Measurements from ENCODE around the gene WRAP73. TPM values are rescaled to one million over a fixed set of nuclear protein-coding genes. Genes with fewer than 3 reads are reported as not detected.

WRAP73 gene
- total RNA-seq, 4 donors from 2014 or later: 19.7 to 30.4 (median 25.5) TPM

GRCh38 chr1:3659093-3659492, 9.2 kb upstream of the WRAP73 start:
- no peak for DNase-seq
- Histone ChIP-seq H3K36me3 (no peaks in the 10 kb centered on the region), H3K9me3 (no peaks in the 10 kb centered on the region), H3K27me3 (peaks cover 69% of the 10 kb centered on the region), H3K27ac (no peak overlapping the region), H3K4me3 (no peak overlapping the region), H3K4me1 (no peaks in the 10 kb centered on the region)
- intact Hi-C loops (cut with DNase I; ENCODE audit: low total_unique reads) (no loop called here), in situ Hi-C loops (cut with MboI; ENCODE audit: low pct_ligation_motif_present in 1 of 4, low pct_unique_long_range_greater_than_20kb in 1 of 4, low sequenced_read_pairs in 3 of 4) (no loop called here)
- WGBS, 2 donors (ENCODE audit: low coverage in 1 of 2): 83 to 90% methylated on average over 2 to 15 of the region's 15 CpGs
- no peak for TF ChIP-seq POLR2A (IDR thresholded peaks at IDR 0.05)
- TF ChIP-seq EP300 (IDR thresholded peaks at IDR 0.05; ENCODE audit: low read depth): no peak
- no peak for TF ChIP-seq CTCF (IDR thresholded peaks at IDR 0.05)
- no peak for TF ChIP-seq POLR2AphosphoS5 (IDR thresholded peaks at IDR 0.05)

GRCh38 chr1:3658231-3658615, 8.3 kb upstream of the WRAP73 start:
- WGBS, 2 donors (ENCODE audit: low coverage in 1 of 2): 23 to 60% methylated on average over 5 to 14 of the region's 14 CpGs
- Histone ChIP-seq H3K4me1 (no peaks in the 10 kb centered on the region), H3K27me3 (peaks cover 69% of the 10 kb centered on the region), H3K9me3 (no peaks in the 10 kb centered on the region), H3K27ac (no peak overlapping the region), H3K36me3 (no peaks in the 10 kb centered on the region), H3K4me3 (no peak overlapping the region)
- intact Hi-C loops (cut with DNase I; ENCODE audit: low total_unique reads): no loop called here
- TF ChIP-seq EP300 (IDR thresholded peaks at IDR 0.05; ENCODE audit: low read depth) (no peak), POLR2AphosphoS5 (IDR thresholded peaks at IDR 0.05) (no peak), CTCF (IDR thresholded peaks at IDR 0.05) (no peak), POLR2A (IDR thresholded peaks at IDR 0.05) (no peak)
- DNase-seq: no peak
- in situ Hi-C loops (cut with MboI; ENCODE audit: low pct_ligation_motif_present in 1 of 4, low pct_unique_long_range_greater_than_20kb in 1 of 4, low sequenced_read_pairs in 3 of 4): no loop called here

- in situ Hi-C loops (cut with MboI; ENCODE audit: low pct_ligation_motif_present in 1 of 4, low pct_unique_long_range_greater_than_20kb in 1 of 4, low sequenced_read_pairs in 3 of 4) (no loop called here), intact Hi-C loops (cut with DNase I; ENCODE audit: low total_unique reads) (no loop called here)
- H3K27ac ChIP-seq: no peak overlapping the region
- no peak overlapping the region for H3K4me3 ChIP-seq
- H3K9me3 ChIP-seq: no peaks in the 10 kb centered on the region
- DNase-seq: no peak
- WGBS, 2 donors (ENCODE audit: low coverage in 1 of 2): 64 to 70% methylated on average over 5 to 25 of the region's 26 CpGs
- H3K36me3 ChIP-seq: no peaks in the 10 kb centered on the region
- peaks cover 69% of the 10 kb centered on the region for H3K27me3 ChIP-seq
- TF ChIP-seq CTCF (IDR thresholded peaks at IDR 0.05) (no peak), POLR2AphosphoS5 (IDR thresholded peaks at IDR 0.05) (no peak), POLR2A (IDR thresholded peaks at IDR 0.05) (no peak), EP300 (IDR thresholded peaks at IDR 0.05; ENCODE audit: low read depth) (no peak)
- H3K4me1 ChIP-seq: peaks cover 0 to 5% (median 2%) of the 10 kb centered on the region in 4 donors
These were observed 7.8 kb upstream of the WRAP73 start for GRCh38 chr1:3657578-3658230.

GRCh38 chr1:3657096-3657475, 7.2 kb upstream of the WRAP73 start:
- in situ Hi-C loops (cut with MboI; ENCODE audit: low pct_ligation_motif_present in 1 of 4, low pct_unique_long_range_greater_than_20kb in 1 of 4, low sequenced_read_pairs in 3 of 4): no loop called here
- 68% methylated on average over 6 of the region's 6 CpGs; no CpG with 5 or more reads in 1 of the 2 donors for WGBS, 2 donors (ENCODE audit: low coverage in 1 of 2)

More at GRCh38 chr1:3657096-3657475, 7.2 kb upstream of the WRAP73 start:
- TF ChIP-seq POLR2A (IDR thresholded peaks at IDR 0.05): no peak
- TF ChIP-seq CTCF (IDR thresholded peaks at IDR 0.05): no peak
- TF ChIP-seq EP300 (IDR thresholded peaks at IDR 0.05; ENCODE audit: low read depth): no peak
- TF ChIP-seq POLR2AphosphoS5 (IDR thresholded peaks at IDR 0.05): no peak
- H3K9me3 ChIP-seq: no peaks in the 10 kb centered on the region
- peaks cover 69% of the 10 kb centered on the region for H3K27me3 ChIP-seq
- H3K4me1 ChIP-seq: peaks cover 0 to 9% (median 7%) of the 10 kb centered on the region in 4 donors
- intact Hi-C loops (cut with DNase I; ENCODE audit: low total_unique reads): no loop called here
- no peak for DNase-seq
- H3K4me3 ChIP-seq: no peak overlapping the region
- H3K27ac ChIP-seq: no peak overlapping the region
- H3K36me3 ChIP-seq: no peaks in the 10 kb centered on the region

All from transverse colon (tissue), 4 donors.